OCI-LY7 (cell line): ENCODE data around the gene DOP1A.

Experiments used
- EZH2phosphoT487 ChIP-seq: fragments of 200-600 bp; sonication (generic); IDR thresholded peaks from 2 replicates; pipeline ENCODE4 v1.6.1; 2018; ENCODE audit warnings: low read depth, borderline replicate concordance, mild to moderate bottlenecking, mixed run types, antibody characterized with exemption, low read length, moderate library complexity, mixed read lengths
- TF ChIP-seq, protein P1 (sequence below): fragments of 200-600 bp; sonication (generic); conservative IDR thresholded peaks from 2 replicates; pipeline ENCODE4 v1.5.1; 2014; ENCODE audit warnings: mild to moderate bottlenecking, antibody characterized with exemption, low read length, moderate library complexity, mixed read lengths

- TF ChIP-seq, protein P1, sequence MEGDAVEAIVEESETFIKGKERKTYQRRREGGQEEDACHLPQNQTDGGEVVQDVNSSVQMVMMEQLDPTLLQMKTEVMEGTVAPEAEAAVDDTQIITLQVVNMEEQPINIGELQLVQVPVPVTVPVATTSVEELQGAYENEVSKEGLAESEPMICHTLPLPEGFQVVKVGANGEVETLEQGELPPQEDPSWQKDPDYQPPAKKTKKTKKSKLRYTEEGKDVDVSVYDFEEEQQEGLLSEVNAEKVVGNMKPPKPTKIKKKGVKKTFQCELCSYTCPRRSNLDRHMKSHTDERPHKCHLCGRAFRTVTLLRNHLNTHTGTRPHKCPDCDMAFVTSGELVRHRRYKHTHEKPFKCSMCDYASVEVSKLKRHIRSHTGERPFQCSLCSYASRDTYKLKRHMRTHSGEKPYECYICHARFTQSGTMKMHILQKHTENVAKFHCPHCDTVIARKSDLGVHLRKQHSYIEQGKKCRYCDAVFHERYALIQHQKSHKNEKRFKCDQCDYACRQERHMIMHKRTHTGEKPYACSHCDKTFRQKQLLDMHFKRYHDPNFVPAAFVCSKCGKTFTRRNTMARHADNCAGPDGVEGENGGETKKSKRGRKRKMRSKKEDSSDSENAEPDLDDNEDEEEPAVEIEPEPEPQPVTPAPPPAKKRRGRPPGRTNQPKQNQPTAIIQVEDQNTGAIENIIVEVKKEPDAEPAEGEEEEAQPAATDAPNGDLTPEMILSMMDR, result no peak
- no peak for TF ChIP-seq EZH2phosphoT487
Observed at GRCh38 chr6:83216806-83217205, 149.3 kb downstream of the DOP1A start.
